KMS-11 (cell line): ENCODE results near the gene SYT13.

Experiments
- H2AFZ ChIP-seq: fragments of 200-600 bp; sonication (generic); 2 replicates; pipeline ENCODE4 v1.6.1; 2016; ENCODE audit warnings: antibody characterized with exemption, mixed run types, low read depth
- H3K27ac ChIP-seq: fragments of 200-600 bp; sonication (generic); 2 replicates; pipeline ENCODE4 v1.6.1; 2016; ENCODE audit warnings: mild to moderate bottlenecking, mixed run types
- H3K27me3 ChIP-seq: fragments of 200-600 bp; sonication (generic); 2 replicates; pipeline ENCODE4 v1.6.1; 2017; ENCODE audit warnings: mild to moderate bottlenecking, low read depth, mixed run types, moderate library complexity; ENCODE audit not compliant: insufficient read depth
- H3K36me3 ChIP-seq: fragments of 200-600 bp; sonication (generic); 2 replicates; pipeline ENCODE4 v1.6.1; 2017; ENCODE audit warnings: mild to moderate bottlenecking, mixed run types; ENCODE audit not compliant: insufficient read depth
- H3K4me1 ChIP-seq: fragments of 200-600 bp; sonication (generic); 2 replicates; pipeline ENCODE4 v1.6.1; 2016; ENCODE audit warnings: mild to moderate bottlenecking, low read depth, mixed run types; ENCODE audit not compliant: poor library complexity, severe bottlenecking
- H3K4me2 ChIP-seq: fragments of 200-600 bp; sonication (generic); 2 replicates; pipeline ENCODE4 v1.7.0; 2016; ENCODE audit warnings: mild to moderate bottlenecking, mixed run types
- H3K4me3 ChIP-seq: fragments of 200-600 bp; sonication (generic); IDR thresholded peaks from 2 replicates; pipeline ENCODE4 v1.6.1; 2017; ENCODE audit warnings: low read depth, low read length, mixed read lengths; ENCODE audit not compliant: insufficient read depth
- H3K79me2 ChIP-seq: fragments of 200-600 bp; sonication (generic); 2 replicates; pipeline ENCODE4 v1.6.1; 2016; ENCODE audit warnings: low read depth, mixed run types; ENCODE audit not compliant: insufficient read depth
- H3K9ac ChIP-seq: fragments of 200-600 bp; sonication (generic); 2 replicates; pipeline ENCODE4 v1.6.1; 2016; ENCODE audit warnings: mild to moderate bottlenecking, mixed run types
- H4K20me1 ChIP-seq: fragments of 200-600 bp; sonication (generic); 2 replicates; pipeline ENCODE4 v1.6.1; 2016; ENCODE audit warnings: mild to moderate bottlenecking, mixed run types; ENCODE audit not compliant: insufficient read depth
- CTCF ChIP-seq: fragments of 200-600 bp; sonication (generic); conservative IDR thresholded peaks from 2 replicates; pipeline ENCODE4 v1.6.1; 2017; ENCODE audit warnings: low read depth, mild to moderate bottlenecking, antibody characterized with exemption, low read length, moderate library complexity, mixed read lengths

The SYT13 gene

GRCh38 chr11:45280449-45280848, 5.7 kb downstream of the SYT13 start:
- Histone ChIP-seq H3K4me1 (no peaks in the 10 kb centered on the region), H2AFZ (no peak overlapping the region), H3K36me3 (no peaks in the 10 kb centered on the region), H3K4me2 (no peak overlapping the region), H3K9ac (no peak overlapping the region), H3K27ac (no peak overlapping the region), H4K20me1 (no peaks in the 10 kb centered on the region), H3K79me2 (no peaks in the 10 kb centered on the region), H3K4me3 (no peak overlapping the region), H3K27me3 (no peaks in the 10 kb centered on the region)
- no peak for TF ChIP-seq CTCF

GRCh38 chr11:45279645-45280044, 6.5 kb downstream of the SYT13 start:
- Histone ChIP-seq H3K4me2 (no peak overlapping the region), H3K4me3 (no peak overlapping the region), H2AFZ (no peak overlapping the region), H3K4me1 (no peaks in the 10 kb centered on the region), H3K9ac (no peak overlapping the region), H3K36me3 (no peaks in the 10 kb centered on the region), H3K27ac (no peak overlapping the region), H4K20me1 (no peaks in the 10 kb centered on the region), H3K27me3 (no peaks in the 10 kb centered on the region), H3K79me2 (no peaks in the 10 kb centered on the region)
- TF ChIP-seq CTCF = no peak

GRCh38 chr11:45278714-45279113, 7.4 kb downstream of the SYT13 start:
- H3K27ac ChIP-seq = no peak overlapping the region
- H3K4me3 ChIP-seq = no peak overlapping the region
- no peaks in the 10 kb centered on the region for H3K79me2 ChIP-seq
- no peak overlapping the region for H2AFZ ChIP-seq
- H3K4me1 ChIP-seq = no peaks in the 10 kb centered on the region
- no peaks in the 10 kb centered on the region for H3K27me3 ChIP-seq
- H3K36me3 ChIP-seq = no peaks in the 10 kb centered on the region
- H3K4me2 ChIP-seq = no peak overlapping the region
- H4K20me1 ChIP-seq = no peaks in the 10 kb centered on the region
- H3K9ac ChIP-seq = no peak overlapping the region
- TF ChIP-seq CTCF = no peak

- Histone ChIP-seq H3K4me2 (no peak overlapping the region), H2AFZ (no peak overlapping the region), H3K9ac (no peak overlapping the region), H3K36me3 (no peaks in the 10 kb centered on the region), H3K4me3 (no peak overlapping the region), H3K79me2 (no peaks in the 10 kb centered on the region), H3K4me1 (no peaks in the 10 kb centered on the region), H4K20me1 (no peaks in the 10 kb centered on the region), H3K27me3 (no peaks in the 10 kb centered on the region), H3K27ac (no peak overlapping the region)
- TF ChIP-seq CTCF = no peak
These were observed 10.3 kb downstream of the SYT13 start for GRCh38 chr11:45275828-45276227.

- Histone ChIP-seq H3K27me3 (no peaks in the 10 kb centered on the region), H3K9ac (no peak overlapping the region), H3K27ac (no peak overlapping the region), H2AFZ (no peak overlapping the region), H3K4me1 (no peaks in the 10 kb centered on the region), H3K36me3 (no peaks in the 10 kb centered on the region), H3K4me3 (no peak overlapping the region), H4K20me1 (no peaks in the 10 kb centered on the region), H3K79me2 (no peaks in the 10 kb centered on the region), H3K4me2 (no peak overlapping the region)
- TF ChIP-seq CTCF = no peak
These were observed 11.9 kb downstream of the SYT13 start for GRCh38 chr11:45274206-45274605.
